Spleen (tissue), 11 donors: ENCODE results near the gene GRAMD2B. TPM values are rescaled to one million over a fixed set of nuclear protein-coding genes. Genes with fewer than 3 reads are reported as not detected.

ENCODE experiments used
- DNase-seq: peaks from one replicate; pipeline ENCODE4 v3.0.0-alpha.2; 2020
- H3K27ac ChIP-seq, 8 donors: fragments of 200-600 bp; sonication (generic) in 7 of 8; 1 replicate in 4 of 8; 2 replicates in 4 of 8; pipeline versions ENCODE4 v1.5.0 to v1.8.0; 2016 to 2021; ENCODE audit warnings: inconsistent platforms in 4 of 8, mild to moderate bottlenecking in 4 of 8, moderate library complexity in 1 of 8
- H3K27me3 ChIP-seq, 7 donors: fragments of 200-600 bp; sonication (generic) in 6 of 7; replicated peaks in 1 of 7; 1 replicate in 4 of 7; 2 replicates in 3 of 7; pipeline versions ENCODE4 v1.5.0 to v1.8.0; 2016 to 2021; ENCODE audit warnings: inconsistent platforms in 3 of 7, mild to moderate bottlenecking in 1 of 7
- H3K36me3 ChIP-seq, 6 donors: fragments of 200-600 bp; sonication (generic) in 5 of 6; 1 replicate in 4 of 6; 2 replicates in 2 of 6; pipeline versions ENCODE4 v1.5.0 to v1.8.0; 2016 to 2021; ENCODE audit warnings: inconsistent platforms in 2 of 6
- H3K4me1 ChIP-seq, 6 donors: fragments of 200-600 bp; sonication (generic) in 5 of 6; 1 replicate in 3 of 6; 2 replicates in 3 of 6; pipeline versions ENCODE4 v1.5.0 to v1.8.0; 2016 to 2021; ENCODE audit warnings: inconsistent platforms in 3 of 6
- H3K4me3 ChIP-seq, 8 donors: fragments of 200-600 bp; sonication (generic) in 7 of 8; 1 replicate in 4 of 8; 2 replicates in 4 of 8; pipeline versions ENCODE4 v1.5.0 to v1.8.0; 2016 to 2021; ENCODE audit warnings: inconsistent platforms in 4 of 8, mild to moderate bottlenecking in 4 of 8, moderate library complexity in 2 of 8
- H3K9me3 ChIP-seq, 8 donors: fragments of 200-600 bp; sonication (generic) in 7 of 8; 1 replicate in 4 of 8; 2 replicates in 4 of 8; pipeline versions ENCODE4 v1.5.0 to v1.8.0; 2016 to 2021; ENCODE audit warnings: inconsistent platforms in 4 of 8
- POLR2A ChIP-seq, 3 donors: fragments of 450-650 bp; IDR thresholded peaks; one replicate each; pipeline ENCODE4 v1.5.1; 2017; ENCODE audit warnings: antibody characterized with exemption in 3 of 3, mild to moderate bottlenecking in 1 of 3
- POLR2AphosphoS5 ChIP-seq, 3 donors: sonication (generic); formaldehyde crosslinking; IDR thresholded peaks; one replicate each; pipeline ENCODE4 v1.5.1; 2017; ENCODE audit warnings: antibody characterized with exemption in 3 of 3
- WGBS, 5 donors: extraction: QIAGEN DNeasy Blood & Tissue Kit in 3 of 5; methylation state at CpG; one replicate each; pipeline versions ENCODE4 v1.1.5 to v1.1.7; 2013 to 2018; 5-methylcytosine and 5-hydroxymethylcytosine counted together
- intact Hi-C: fragments of 100-400 bp; cut with DNase I; formaldehyde crosslinking; loops from one replicate; pipeline ENCODE4 v1.15.0; 2023; ENCODE audit warnings: low total_unique reads
- polyA plus RNA-seq, 3 donors: library from polyadenylated mRNA; stranded (reverse); fragments of 200-250 nt; gene quantifications; one replicate each; pipeline ENCODE4 v1.2.1, GENCODE V29; 2013
- total RNA-seq, 7 donors: library from RNA; depleted of rRNA in 3 of 7; stranded (reverse); fragments of >200 nt in 3 of 7; fragmentation: NEBNext Ultra II Directional in 4 of 7; extraction: Animal tissue kit (Norgen Biotek cat#: 25700) in 4 of 7; gene quantifications; one replicate each; pipeline versions ENCODE4 v1.1.0 to v1.2.1, GENCODE V29; 2016 to 2021
- TF ChIP-seq, protein P1 (sequence below), 11 experiments: fragments of 200-600 bp in 7 of 11; fragments of 450-650 bp in 4 of 11; sonication (generic) in 4 of 11; IDR thresholded peaks in 8 of 11; conservative IDR thresholded peaks in 3 of 11; 1 replicate in 7 of 11; 2 replicates in 4 of 11; pipeline versions ENCODE4 v1.4.0 to v1.8.0; 2016 to 2021; ENCODE audit warnings: antibody characterized with exemption in 11 of 11, inconsistent platforms in 4 of 11, mild to moderate bottlenecking in 1 of 11
- donor health status: healthy with polysubstance abuse.
- donor health status: DM: no; HTN: no; CAD: no; lungs with moderate emphysema.
- donor health status: DM: no; HTN: no; CAD: no.
- donor health status: Bipolar disorder and iron deficiency.
- donor health status: healthy.
- donor health status: DM: no; HTN: no; CAD: no.
- donor health status: DM: yes; HTN: yes; CAD: no.

The GRAMD2B gene
- total and polyA plus RNA-seq, 10 donors, result 3.0 to 28.7 (median 10.9) TPM

DNA sequence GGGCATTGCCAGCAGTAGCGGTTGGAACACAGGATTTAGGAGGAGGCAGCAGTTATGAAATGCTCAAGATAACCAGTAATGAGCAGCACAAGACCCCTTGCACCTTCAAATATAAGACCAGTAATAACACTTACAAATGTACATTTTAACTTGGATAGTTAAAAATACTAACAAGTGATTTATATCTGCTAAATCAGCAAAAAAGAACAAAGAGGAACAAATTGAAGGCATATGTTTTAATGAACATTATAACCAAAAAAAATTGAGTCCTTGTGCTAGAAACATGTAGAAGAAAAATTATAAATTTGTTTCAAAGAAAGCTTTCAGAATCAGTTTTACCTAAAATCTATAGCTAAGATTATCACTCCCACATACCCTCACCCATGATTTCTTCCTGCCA is 119.8 kb downstream of the GRAMD2B start:
- H3K27ac ChIP-seq, result no peak overlapping the region
- H3K36me3 ChIP-seq, result peaks cover 0 to 5% (median 1%) of the 10 kb centered on the region in 6 donors
- WGBS, 5 donors, result 86 to 100% (median 95%) methylated on average over 1 of the region's 1 CpG
- H3K27me3 ChIP-seq, result no peaks in the 10 kb centered on the region
- peaks cover 0 to 7% (median 2%) of the 10 kb centered on the region in 6 donors for H3K4me1 ChIP-seq
- no peaks in the 10 kb centered on the region for H3K9me3 ChIP-seq
- H3K4me3 ChIP-seq, result no peak overlapping the region
- no peak for TF ChIP-seq POLR2AphosphoS5 (IDR thresholded peaks at IDR 0.05)
- TF ChIP-seq, protein P1, sequence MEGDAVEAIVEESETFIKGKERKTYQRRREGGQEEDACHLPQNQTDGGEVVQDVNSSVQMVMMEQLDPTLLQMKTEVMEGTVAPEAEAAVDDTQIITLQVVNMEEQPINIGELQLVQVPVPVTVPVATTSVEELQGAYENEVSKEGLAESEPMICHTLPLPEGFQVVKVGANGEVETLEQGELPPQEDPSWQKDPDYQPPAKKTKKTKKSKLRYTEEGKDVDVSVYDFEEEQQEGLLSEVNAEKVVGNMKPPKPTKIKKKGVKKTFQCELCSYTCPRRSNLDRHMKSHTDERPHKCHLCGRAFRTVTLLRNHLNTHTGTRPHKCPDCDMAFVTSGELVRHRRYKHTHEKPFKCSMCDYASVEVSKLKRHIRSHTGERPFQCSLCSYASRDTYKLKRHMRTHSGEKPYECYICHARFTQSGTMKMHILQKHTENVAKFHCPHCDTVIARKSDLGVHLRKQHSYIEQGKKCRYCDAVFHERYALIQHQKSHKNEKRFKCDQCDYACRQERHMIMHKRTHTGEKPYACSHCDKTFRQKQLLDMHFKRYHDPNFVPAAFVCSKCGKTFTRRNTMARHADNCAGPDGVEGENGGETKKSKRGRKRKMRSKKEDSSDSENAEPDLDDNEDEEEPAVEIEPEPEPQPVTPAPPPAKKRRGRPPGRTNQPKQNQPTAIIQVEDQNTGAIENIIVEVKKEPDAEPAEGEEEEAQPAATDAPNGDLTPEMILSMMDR (IDR thresholded peaks at IDR 0.05 in 8 of 11, conservative IDR thresholded peaks at IDR 0.05 in 3 of 11), result no peak
- no peak for TF ChIP-seq POLR2A (IDR thresholded peaks at IDR 0.05)
- intact Hi-C loops, result no loop called here
- DNase-seq, result no peak

DNA sequence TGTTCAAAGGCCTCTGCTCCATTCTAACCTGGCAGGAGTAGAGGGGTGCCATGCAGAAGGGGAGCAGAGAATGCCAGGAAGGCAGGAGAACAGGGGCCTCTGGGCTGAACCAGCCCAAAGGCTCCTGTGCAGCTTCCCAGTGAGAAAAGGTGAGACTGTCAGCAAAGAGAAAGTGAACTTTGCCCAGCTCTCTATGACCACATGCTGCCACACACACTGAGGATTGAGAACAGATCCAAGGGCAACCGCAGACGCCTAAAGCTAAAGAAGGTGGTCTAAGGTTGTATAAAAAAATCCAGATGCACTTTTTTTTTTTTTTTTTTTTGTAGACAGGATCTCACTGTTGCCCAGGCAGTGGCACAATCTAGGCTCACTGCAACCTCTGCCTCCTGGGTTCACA is 120.5 kb downstream of the GRAMD2B start:
- WGBS, 5 donors, result 97 to 100% (median 98%) methylated on average over 2 of the region's 2 CpGs
- no peak overlapping the region for H3K27ac ChIP-seq
- no peak for TF ChIP-seq POLR2A (IDR thresholded peaks at IDR 0.05)
- no peak for TF ChIP-seq POLR2AphosphoS5 (IDR thresholded peaks at IDR 0.05)
- TF ChIP-seq, protein P1 (IDR thresholded peaks at IDR 0.05 in 8 of 11, conservative IDR thresholded peaks at IDR 0.05 in 3 of 11), result no peak
- H3K4me1 ChIP-seq, result peaks cover 0 to 7% (median 2%) of the 10 kb centered on the region in 6 donors
- peaks cover 0 to 9% (median 2%) of the 10 kb centered on the region in 6 donors for H3K36me3 ChIP-seq
- H3K4me3 ChIP-seq, result no peak overlapping the region
- intact Hi-C loops, result no loop called here
- DNase-seq, result no peak
- H3K27me3 ChIP-seq, result no peaks in the 10 kb centered on the region
- H3K9me3 ChIP-seq, result no peaks in the 10 kb centered on the region

Other genes with a start within 250 kb of the GRAMD2B start
- gene ALDH7A1, start 171.8 kb downstream of the GRAMD2B start, total RNA-seq, result 10 to 100 TPM in 4 of 7 donors, 1 to 10 TPM in 3; 8.0 to 18.3 (median 13.4) TPM
- 10 to 100 TPM; 10.8 to 13.7 (median 11.6) TPM for gene ALDH7A1, start 171.8 kb downstream of the GRAMD2B start, polyA plus RNA-seq
- 10 to 100 TPM; 24.4 to 44.5 (median 27.6) TPM for gene PHAX, start 177.5 kb downstream of the GRAMD2B start, total RNA-seq
- gene PHAX, start 177.5 kb downstream of the GRAMD2B start, polyA plus RNA-seq, result 10 to 100 TPM in 2 of 3 donors, 1 to 10 TPM in 1; 9.8 to 15.1 (median 13.1) TPM